ENCODE data around the gene KPTN.

KPTN gene

GRCh38 chr19:47508721-47509120, 24.7 kb upstream of the KPTN start:
- Histone ChIP-seq H3K36me3 (replicated peaks; ENCODE audit: low read depth, low read length) (peaks cover 2% of the 10 kb centered on the region), H3K9me3 (ENCODE audit: insufficient read depth, low read length) (no peaks in the 10 kb centered on the region), H2AFZ (ENCODE audit: low read depth, low read length) (no peak overlapping the region), H3K27ac (ENCODE audit: low read length) (no peak overlapping the region), H3K27me3 (ENCODE audit: low read depth, low read length) (no peaks in the 10 kb centered on the region), H4K20me1 (ENCODE audit: insufficient read depth, low read length) (peaks cover 53% of the 10 kb centered on the region), H3K9ac (ENCODE audit: low read length) (no peak overlapping the region), H3K79me2 (ENCODE audit: low read length) (peaks cover 62% of the 10 kb centered on the region), H3K4me2 (ENCODE audit: low read length) (no peak overlapping the region), H3K4me1 (ENCODE audit: low read length) (peaks cover 8% of the 10 kb centered on the region), H3K4me3 (ENCODE audit: low read length) (no peak overlapping the region)
- TF ChIP-seq EZH2phosphoT487 (IDR thresholded peaks at IDR 0.05; ENCODE audit: low read depth) (no peak), CTCF (IDR thresholded peaks at IDR 0.05; ENCODE audit: low read depth, low read length) (no peak)

GRCh38 chr19:47507924-47508553, 24.0 kb upstream of the KPTN start:
- H3K9me3 ChIP-seq (ENCODE audit: insufficient read depth, low read length), result no peaks in the 10 kb centered on the region
- H2AFZ ChIP-seq (ENCODE audit: low read depth, low read length), result no peak overlapping the region
- peaks cover 49% of the 10 kb centered on the region for H4K20me1 ChIP-seq (ENCODE audit: insufficient read depth, low read length)
- H3K27ac ChIP-seq (ENCODE audit: low read length), result no peak overlapping the region
- no peak for TF ChIP-seq CTCF (IDR thresholded peaks at IDR 0.05; ENCODE audit: low read depth, low read length)
- TF ChIP-seq EZH2phosphoT487 (IDR thresholded peaks at IDR 0.05; ENCODE audit: low read depth), result no peak
- H3K36me3 ChIP-seq (replicated peaks; ENCODE audit: low read depth, low read length), result peaks cover 4% of the 10 kb centered on the region
- H3K79me2 ChIP-seq (ENCODE audit: low read length), result peaks cover 56% of the 10 kb centered on the region
- no peak overlapping the region for H3K9ac ChIP-seq (ENCODE audit: low read length)
- H3K4me1 ChIP-seq (ENCODE audit: low read length), result peaks cover 2% of the 10 kb centered on the region; the same call in 1 of the 2 replicates
- no peaks in the 10 kb centered on the region for H3K27me3 ChIP-seq (ENCODE audit: low read depth, low read length)
- no peak overlapping the region for H3K4me2 ChIP-seq (ENCODE audit: low read length)
- H3K4me3 ChIP-seq (ENCODE audit: low read length), result no peak overlapping the region

GRCh38 chr19:47507012-47507411, 23.0 kb upstream of the KPTN start:
- H3K27ac ChIP-seq (ENCODE audit: low read length), result no peak overlapping the region
- H3K27me3 ChIP-seq (ENCODE audit: low read depth, low read length), result no peaks in the 10 kb centered on the region
- H3K4me3 ChIP-seq (ENCODE audit: low read length), result no peak overlapping the region
- H3K4me2 ChIP-seq (ENCODE audit: low read length), result no peak overlapping the region
- no peaks in the 10 kb centered on the region for H3K4me1 ChIP-seq (ENCODE audit: low read length)
- no peaks in the 10 kb centered on the region for H3K9me3 ChIP-seq (ENCODE audit: insufficient read depth, low read length)
- H4K20me1 ChIP-seq (ENCODE audit: insufficient read depth, low read length), result peaks cover 46% of the 10 kb centered on the region
- peaks cover 7% of the 10 kb centered on the region for H3K36me3 ChIP-seq (replicated peaks; ENCODE audit: low read depth, low read length)
- H3K79me2 ChIP-seq (ENCODE audit: low read length), result peaks cover 45% of the 10 kb centered on the region
- no peak overlapping the region for H3K9ac ChIP-seq (ENCODE audit: low read length)
- no peak for TF ChIP-seq CTCF (IDR thresholded peaks at IDR 0.05; ENCODE audit: low read depth, low read length)
- TF ChIP-seq EZH2phosphoT487 (IDR thresholded peaks at IDR 0.05; ENCODE audit: low read depth), result no peak
- no peak overlapping the region for H2AFZ ChIP-seq (ENCODE audit: low read depth, low read length)

GRCh38 chr19:47506459-47506858, 22.4 kb upstream of the KPTN start:
- peaks cover 41% of the 10 kb centered on the region for H4K20me1 ChIP-seq (ENCODE audit: insufficient read depth, low read length)
- no peak overlapping the region for H3K27ac ChIP-seq (ENCODE audit: low read length)
- H3K9ac ChIP-seq (ENCODE audit: low read length), result no peak overlapping the region
- H2AFZ ChIP-seq (ENCODE audit: low read depth, low read length), result no peak overlapping the region
- H3K79me2 ChIP-seq (ENCODE audit: low read length), result peaks cover 40% of the 10 kb centered on the region
- no peak for TF ChIP-seq EZH2phosphoT487 (IDR thresholded peaks at IDR 0.05; ENCODE audit: low read depth)
- no peak for TF ChIP-seq CTCF (IDR thresholded peaks at IDR 0.05; ENCODE audit: low read depth, low read length)
- H3K4me3 ChIP-seq (ENCODE audit: low read length), result no peak overlapping the region
- peaks cover 9% of the 10 kb centered on the region for H3K36me3 ChIP-seq (replicated peaks; ENCODE audit: low read depth, low read length)
- no peaks in the 10 kb centered on the region for H3K27me3 ChIP-seq (ENCODE audit: low read depth, low read length)
- H3K4me2 ChIP-seq (ENCODE audit: low read length), result no peak overlapping the region
- H3K9me3 ChIP-seq (ENCODE audit: insufficient read depth, low read length), result no peaks in the 10 kb centered on the region
- H3K4me1 ChIP-seq (ENCODE audit: low read length), result no peaks in the 10 kb centered on the region
